ENCODE data around the gene ALOX5AP. TPM values are rescaled to one million over a fixed set of nuclear protein-coding genes. Genes with fewer than 3 reads are reported as not detected.
"Not testable (repeated sequence)": the region's sequence is repeated elsewhere in the genome, so short reads cannot be mapped to it uniquely, and the experiment has no call there.

ALOX5AP gene
- total RNA-seq, 1 donor from 2014 or later = 5.7 TPM

DNA sequence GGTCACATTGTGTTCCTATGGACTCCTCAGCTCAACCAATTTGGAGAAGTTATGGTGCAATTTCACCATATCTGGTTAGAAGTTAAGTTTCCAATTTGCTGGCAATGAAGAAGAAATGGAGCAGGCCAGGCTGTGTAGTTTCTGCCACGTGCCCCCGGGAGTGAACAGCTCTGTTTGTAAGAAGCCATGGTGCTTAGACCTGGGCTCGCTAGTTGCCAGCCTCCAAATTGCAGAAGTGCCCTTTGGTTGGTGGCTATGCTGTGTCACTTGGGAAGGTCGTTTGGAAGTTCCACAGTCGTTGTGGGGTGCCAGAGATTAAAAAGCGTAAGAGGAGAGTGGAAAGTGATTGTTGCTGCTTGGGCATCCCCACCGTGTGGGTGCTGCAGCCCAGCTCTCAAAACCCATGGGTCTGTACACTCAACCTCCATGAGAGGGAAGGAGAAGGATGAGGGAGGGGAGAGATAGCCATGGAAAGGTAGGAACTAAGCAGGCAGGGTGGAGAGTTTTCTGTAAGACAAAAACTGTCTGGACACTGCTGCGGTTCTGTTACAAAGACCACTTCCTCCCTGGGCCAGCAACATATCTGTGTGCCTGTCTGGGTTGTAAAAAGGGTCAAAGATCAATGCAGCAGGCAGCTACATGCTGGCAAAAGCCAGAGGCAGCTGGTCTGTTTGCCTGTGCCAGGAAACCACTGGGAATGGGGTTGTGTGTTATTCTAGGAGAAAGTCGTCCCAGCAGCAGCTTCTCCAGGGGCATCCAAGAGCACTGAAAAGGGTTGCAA, 10.8 kb downstream of the ALOX5AP start:
- intact Hi-C loops (cut with DNase I) = loop anchor here (2.0 kb wide), 1 partner anchor 71 kb away; no protein-coding TSS in a partner anchor
- DNase-seq (ENCODE audit: low spot score in 2 of 2) = no peak
- Histone ChIP-seq H3K27me3 (no peaks in the 10 kb centered on the region), H3K4me1 (peaks cover 0 to 21% of the 10 kb centered on the region in 2 donors), H3K4me3 (no peak overlapping the region), H3K9me3 (no peaks in the 10 kb centered on the region), H3K27ac (no peak overlapping the region), H3K36me3 (no peaks in the 10 kb centered on the region)
- TF ChIP-seq CTCF (IDR thresholded peaks at IDR 0.05) = no peak

GRCh38 chr13:30746791-30747190, 11.4 kb downstream of the ALOX5AP start:
- Histone ChIP-seq H3K4me1 (peaks cover 0 to 21% of the 10 kb centered on the region in 2 donors), H3K36me3 (no peaks in the 10 kb centered on the region), H3K9me3 (no peaks in the 10 kb centered on the region), H3K27ac (no peak overlapping the region), H3K27me3 (no peaks in the 10 kb centered on the region), H3K4me3 (no peak overlapping the region)
- DNase-seq (ENCODE audit: low spot score in 2 of 2) = no peak
- no peak for TF ChIP-seq CTCF (IDR thresholded peaks at IDR 0.05)
- intact Hi-C loops (cut with DNase I) = no loop called here

DNA sequence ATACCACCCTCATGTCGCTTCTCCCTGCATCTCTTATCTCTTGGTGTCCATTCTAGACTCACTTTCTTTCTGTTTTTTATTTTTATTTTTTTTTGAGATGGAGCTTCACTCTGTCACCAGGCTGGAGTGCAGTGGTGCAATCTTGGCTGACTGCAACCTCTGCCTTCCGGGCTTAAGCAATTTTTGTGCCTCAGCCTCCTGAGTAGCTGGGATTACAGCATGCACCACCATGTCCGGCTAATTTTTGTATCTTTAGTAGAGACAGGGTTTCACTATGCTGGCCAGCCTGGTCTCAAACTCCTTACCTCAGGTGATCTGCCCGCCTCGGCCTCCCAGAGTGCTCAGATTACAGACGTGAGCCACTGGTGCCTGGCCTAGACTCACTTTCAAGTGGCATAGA, 12.5 kb downstream of the ALOX5AP start:
- not testable (repeated sequence) for H3K36me3 ChIP-seq

GRCh38 chr13:30748717-30749116, 13.4 kb downstream of the ALOX5AP start:
- DNase-seq (ENCODE audit: low spot score in 2 of 2) = no peak
- H3K4me1 ChIP-seq = peaks cover 3 to 17% of the 10 kb centered on the region in 2 donors
- H3K27me3 ChIP-seq = no peaks in the 10 kb centered on the region
- H3K36me3 ChIP-seq = no peaks in the 10 kb centered on the region
- no peak for TF ChIP-seq CTCF (IDR thresholded peaks at IDR 0.05)
- intact Hi-C loops (cut with DNase I) = no loop called here
- H3K27ac ChIP-seq = no peak overlapping the region
- H3K4me3 ChIP-seq = no peak overlapping the region
- H3K9me3 ChIP-seq = no peaks in the 10 kb centered on the region

More for the DNA sequence above, 12.5 kb downstream of the ALOX5AP start:
- peaks cover 3 to 26% of the 10 kb centered on the region in 2 donors for H3K4me1 ChIP-seq
- H3K4me3 ChIP-seq; H3K27me3 ChIP-seq; intact Hi-C loops (cut with DNase I); DNase-seq (ENCODE audit: low spot score in 2 of 2); H3K27ac ChIP-seq; H3K9me3 ChIP-seq: not testable (repeated sequence)

DNA sequence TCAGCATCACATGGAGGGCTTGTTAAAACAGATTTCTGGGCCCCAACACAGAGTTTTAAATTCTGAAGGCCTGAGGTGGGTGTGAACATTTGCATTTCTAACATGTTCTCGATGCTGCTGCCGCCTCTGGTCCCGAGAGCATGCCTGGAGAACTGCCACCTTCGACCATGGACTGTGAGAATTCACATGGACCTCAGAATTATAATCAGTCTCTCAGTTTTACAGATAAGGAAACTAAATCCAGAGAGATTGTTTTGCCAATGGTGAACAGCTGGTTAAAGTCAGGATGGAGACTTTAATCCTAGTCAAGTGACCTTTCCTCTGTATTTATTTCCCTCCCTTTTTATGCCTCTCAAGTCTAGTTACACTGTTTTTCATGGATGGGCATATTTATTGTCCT, 14.7 kb downstream of the ALOX5AP start:
- Histone ChIP-seq H3K36me3 (no peaks in the 10 kb centered on the region), H3K4me3 (no peak overlapping the region), H3K9me3 (no peaks in the 10 kb centered on the region), H3K4me1 (peaks cover 3 to 4% of the 10 kb centered on the region in 2 donors), H3K27ac (no peak overlapping the region), H3K27me3 (no peaks in the 10 kb centered on the region)
- intact Hi-C loops (cut with DNase I) = no loop called here
- no peak for TF ChIP-seq CTCF (IDR thresholded peaks at IDR 0.05)
- DNase-seq (ENCODE audit: low spot score in 2 of 2) = no peak

DNA sequence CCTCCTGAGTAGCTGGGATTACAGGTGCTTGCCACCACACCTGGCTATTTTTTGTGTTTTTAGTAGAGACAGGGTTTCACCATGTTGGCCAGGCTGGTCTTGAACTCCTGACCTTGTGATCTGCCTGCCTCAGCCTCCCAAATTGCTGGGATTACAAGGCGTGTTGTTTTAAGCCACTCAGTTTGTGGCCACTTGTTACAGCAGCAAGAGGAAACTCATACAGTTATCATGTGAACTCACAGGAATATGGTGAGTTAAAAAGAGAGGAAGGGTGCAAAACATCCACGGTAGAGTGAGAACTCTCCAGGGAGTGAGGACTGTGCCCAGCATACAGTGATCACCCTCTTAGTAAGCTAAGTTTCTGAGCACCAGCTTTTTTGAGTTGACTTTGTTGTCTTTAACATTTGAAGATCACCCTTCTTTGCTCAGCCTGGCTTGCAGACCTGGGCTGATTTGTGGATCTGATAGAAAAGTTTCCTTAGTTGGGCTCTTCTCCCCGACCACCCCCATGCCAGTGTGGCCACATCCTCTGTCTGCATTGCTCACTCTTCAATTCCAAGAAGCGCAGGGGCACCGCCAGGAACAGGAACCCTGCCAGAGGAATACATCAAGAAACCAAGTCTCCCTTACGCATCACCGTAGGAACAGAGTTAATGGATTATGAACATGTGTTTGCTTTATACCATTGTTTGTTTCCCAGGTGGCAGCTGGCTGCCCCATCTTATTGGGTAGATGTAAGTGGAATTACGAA, 16.0 kb downstream of the ALOX5AP start:
- Histone ChIP-seq H3K4me1 (peaks cover 3 to 4% of the 10 kb centered on the region in 2 donors), H3K27ac (no peak overlapping the region), H3K27me3 (no peaks in the 10 kb centered on the region), H3K4me3 (no peak overlapping the region), H3K36me3 (no peaks in the 10 kb centered on the region), H3K9me3 (no peaks in the 10 kb centered on the region)
- no peak for TF ChIP-seq CTCF (IDR thresholded peaks at IDR 0.05)
- DNase-seq (ENCODE audit: low spot score in 2 of 2) = no peak
- intact Hi-C loops (cut with DNase I) = no loop called here
